ENCODE data around the gene FBXW12.
A peak's percentile ranks its signal among the peaks of the same experiment; 100 is the strongest.

The FBXW12 gene

DNA sequence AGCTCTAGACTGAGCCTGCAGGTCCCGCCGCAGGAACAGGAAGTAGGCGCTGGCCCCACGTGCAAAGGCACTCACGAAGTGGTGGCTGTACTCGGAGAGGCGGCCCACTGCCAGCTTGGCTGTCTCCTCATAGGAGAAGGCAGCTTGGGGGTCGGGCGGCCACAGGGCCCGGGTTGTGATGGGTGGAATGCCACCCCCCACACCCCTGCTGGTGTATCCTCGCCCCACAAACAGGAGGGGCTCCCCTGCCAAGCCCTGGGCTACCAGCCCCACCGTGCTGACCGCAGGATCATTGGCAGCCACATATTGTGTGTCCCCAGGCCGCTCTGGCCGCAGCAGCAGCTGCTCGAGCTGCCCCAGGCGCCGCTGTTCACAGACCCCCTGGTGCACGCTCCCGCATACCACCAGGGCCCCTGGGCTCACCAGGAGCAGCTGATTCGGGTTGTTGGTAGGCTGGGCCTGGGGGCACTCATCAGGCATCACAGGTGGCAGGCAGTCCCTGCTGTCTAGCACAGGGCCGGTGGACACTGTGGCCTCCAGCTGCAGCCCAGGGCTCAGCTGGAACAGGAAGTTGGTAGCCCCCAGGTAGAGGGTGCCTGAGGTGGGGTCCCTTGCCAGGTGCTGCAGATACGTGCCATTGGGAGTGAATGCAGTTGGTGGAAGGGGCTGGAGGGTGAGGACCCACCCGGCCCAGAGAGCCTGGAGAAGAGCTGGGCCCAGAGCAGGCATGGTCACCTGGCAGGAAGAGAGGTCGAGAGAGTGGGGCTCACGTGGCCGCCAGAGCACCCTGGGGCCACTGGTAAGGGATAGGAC is 52.1 kb downstream of the FBXW12 start:
- DNase-seq: no peak

GRCh38 chr3:48425281-48425812 is 53.3 kb downstream of the FBXW12 start:
- no peak for DNase-seq

DNA sequence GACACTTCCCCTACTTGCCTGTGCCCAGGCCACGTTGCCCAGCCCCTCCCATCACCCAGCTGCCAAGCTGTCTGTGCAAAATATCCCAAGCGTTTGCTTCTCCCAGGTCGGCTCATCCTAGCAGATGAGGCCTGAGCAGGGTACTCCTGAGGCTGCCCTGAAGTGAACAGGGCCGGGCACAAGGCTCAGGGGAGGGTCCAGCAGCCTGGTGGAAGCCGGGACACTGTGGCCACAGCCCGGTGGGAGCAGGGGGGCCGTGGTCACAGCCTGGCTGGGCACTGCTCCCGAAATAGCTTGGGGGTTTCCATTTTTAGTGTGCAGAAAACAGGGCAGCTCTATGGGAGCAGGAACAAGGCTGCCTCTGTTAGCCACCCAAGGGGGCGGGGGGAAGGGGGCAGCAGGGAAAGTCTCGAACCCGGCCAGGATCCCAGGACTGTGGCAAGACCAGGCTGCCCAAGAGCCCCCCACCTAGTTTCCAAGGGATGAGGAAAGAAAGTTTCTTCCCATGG is 54.4 kb downstream of the FBXW12 start:
- no peak for DNase-seq

DNA sequence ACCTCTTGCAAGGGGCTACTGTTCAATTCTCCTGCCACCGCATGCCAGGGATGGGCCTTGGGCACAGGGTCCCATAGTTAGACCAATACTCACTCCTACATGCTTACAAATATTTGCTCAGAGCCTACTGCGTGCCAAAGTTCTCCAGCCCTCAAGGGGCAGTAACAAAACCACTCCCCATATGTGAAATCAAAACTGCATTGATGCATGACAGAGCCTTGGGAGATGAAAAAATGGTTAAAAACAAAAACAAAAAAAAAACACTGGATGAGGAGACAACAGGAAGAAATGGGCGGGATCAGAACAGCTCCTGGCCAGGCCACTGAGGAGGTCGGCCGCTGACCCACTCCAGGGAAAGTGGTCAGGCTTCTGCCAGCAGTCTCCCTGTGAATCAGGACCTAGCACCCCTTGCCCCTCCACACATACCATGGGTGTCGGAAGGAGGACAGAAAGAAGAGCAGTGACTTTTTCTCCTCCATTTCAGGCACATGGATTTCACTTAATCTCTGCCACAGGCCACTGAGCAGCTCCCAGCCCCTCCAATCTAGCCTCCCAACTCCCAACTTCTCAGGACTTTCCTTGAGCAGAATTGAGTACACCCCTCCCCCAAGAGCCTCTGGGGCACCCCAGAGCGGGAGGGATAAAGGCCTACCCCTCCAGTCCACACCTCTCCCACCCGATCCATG is 55.1 kb downstream of the FBXW12 start:
- DNase-seq: no peak

- no peak for DNase-seq
These were observed 55.6 kb downstream of the FBXW12 start for GRCh38 chr3:48427630-48427962.

GRCh38 chr3:48428088-48428571 is 56.1 kb downstream of the FBXW12 start:
- DNase-seq: no peak

DNA sequence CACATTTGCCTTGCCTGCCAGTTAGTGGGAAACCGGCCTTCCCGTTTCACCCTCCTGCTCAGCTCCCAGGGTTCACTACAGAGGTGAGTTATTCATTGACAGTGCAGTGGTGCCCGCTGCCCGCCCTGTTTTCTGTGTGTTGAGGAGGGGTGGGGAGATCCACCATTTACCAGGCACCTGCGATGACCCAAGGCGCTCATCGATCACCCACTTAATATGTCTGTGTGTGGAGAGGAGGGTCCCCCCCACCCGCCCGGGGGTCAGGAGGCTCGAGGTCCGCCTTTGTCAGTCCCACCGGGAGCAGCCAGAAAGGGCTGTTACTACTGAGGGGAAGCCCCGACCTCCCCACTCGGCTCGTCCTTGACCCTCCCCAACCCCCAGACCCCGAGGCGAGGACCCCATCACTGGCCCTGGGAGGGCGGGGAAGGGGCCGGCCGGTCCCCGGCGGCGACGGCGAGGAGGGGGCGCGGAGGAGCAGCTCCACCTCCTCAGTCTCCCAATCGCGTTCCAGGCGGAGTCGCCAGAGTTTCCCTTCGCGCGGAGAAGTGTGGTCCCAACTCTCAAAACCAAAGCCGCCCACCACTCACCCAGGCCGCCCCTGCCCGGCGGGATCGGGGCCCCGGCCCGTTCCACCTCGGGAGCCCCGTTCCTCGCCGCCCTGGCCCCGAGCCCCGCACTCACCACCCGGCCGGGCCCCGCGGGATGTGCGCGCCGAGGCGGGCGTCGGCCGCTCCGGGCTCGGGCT is 56.7 kb downstream of the FBXW12 start:
- DNase-seq: peak; percentile 25

- DNase-seq: peak; percentile 40
These were observed 57.4 kb downstream of the FBXW12 start for GRCh38 chr3:48429317-48429959.

DNA sequence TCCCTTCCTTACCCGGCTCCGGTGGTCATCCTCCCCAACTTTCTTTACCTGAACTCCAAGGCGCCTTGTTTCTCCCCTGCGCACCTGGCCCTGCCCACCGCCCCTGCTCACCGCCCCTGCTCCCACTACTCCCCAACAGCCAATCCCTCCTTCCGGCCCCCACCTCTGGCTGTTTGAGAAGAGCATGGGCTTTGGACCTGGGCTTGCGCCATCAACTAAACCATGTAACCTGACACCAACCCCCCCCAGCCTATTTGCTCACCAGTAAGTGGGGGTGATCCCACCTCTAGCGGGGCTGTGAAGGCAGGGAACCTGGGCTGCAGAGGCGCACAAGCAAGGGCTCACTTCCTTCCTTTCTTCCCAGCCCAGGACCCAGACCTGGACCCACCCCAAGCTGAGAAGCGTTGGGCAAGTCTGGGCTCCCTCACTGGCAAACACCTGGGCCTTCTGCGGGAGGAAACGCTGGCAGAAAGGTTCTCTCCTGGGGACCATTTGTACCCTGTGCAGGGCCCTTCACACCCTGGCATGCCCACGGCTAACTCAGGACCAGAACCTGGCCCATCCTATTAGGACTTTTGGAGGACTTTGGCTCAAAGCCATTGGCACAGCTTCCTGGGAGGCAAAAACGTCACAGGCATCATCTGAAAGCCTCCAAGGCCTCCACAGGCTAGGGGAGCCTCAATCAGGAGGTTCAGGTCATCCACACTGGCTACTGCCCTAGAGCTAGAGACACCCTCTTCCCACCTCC is 58.1 kb downstream of the FBXW12 start, which contains the start of gene PLXNB1:
Gene PLXNB1, minus strand, starts transcription at position 127 of the 748 bp plus-strand sequence. CDS start 5,475 bp downstream, outside the sequence.
- peak; percentile 53 for DNase-seq

- no peak for DNase-seq
These were observed 58.7 kb downstream of the FBXW12 start for GRCh38 chr3:48430708-48431101.

GRCh38 chr3:48431224-48432029 is 59.4 kb downstream of the FBXW12 start:
- no peak for DNase-seq

- DNase-seq: no peak
These were observed 60.7 kb downstream of the FBXW12 start for GRCh38 chr3:48432411-48433371.

DNA sequence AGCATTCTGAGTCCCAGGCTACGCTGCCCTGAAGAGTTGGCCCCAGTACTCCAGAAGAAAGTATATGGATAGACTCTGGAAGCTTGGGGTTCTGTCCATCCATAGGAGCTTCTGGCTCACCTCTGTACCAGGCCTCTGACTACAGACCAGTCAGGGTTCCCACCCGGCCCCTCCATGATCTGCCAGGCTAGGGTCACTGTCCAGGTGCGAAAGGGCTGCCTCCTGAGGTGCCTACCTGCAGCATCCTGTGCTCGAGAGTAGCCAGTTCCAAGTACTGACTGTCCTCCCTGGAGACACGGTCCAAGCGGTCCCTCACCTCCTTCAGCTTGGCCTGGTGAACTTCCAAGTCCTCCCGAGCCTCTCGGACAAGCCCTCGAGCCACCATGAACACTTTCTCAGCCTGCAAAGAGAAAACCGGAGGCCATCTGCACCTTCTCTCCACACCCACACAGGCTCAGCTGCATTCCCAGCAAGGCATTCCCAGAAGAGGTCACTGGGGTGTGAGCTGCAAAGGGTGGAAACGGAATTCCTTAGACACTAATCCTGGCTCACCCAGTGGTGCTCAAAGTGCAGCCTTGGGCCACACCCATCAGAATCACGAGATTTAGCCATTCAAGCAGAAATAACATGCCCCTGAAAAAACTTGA is 61.6 kb downstream of the FBXW12 start:
- peak; percentile 42 for DNase-seq

DNA sequence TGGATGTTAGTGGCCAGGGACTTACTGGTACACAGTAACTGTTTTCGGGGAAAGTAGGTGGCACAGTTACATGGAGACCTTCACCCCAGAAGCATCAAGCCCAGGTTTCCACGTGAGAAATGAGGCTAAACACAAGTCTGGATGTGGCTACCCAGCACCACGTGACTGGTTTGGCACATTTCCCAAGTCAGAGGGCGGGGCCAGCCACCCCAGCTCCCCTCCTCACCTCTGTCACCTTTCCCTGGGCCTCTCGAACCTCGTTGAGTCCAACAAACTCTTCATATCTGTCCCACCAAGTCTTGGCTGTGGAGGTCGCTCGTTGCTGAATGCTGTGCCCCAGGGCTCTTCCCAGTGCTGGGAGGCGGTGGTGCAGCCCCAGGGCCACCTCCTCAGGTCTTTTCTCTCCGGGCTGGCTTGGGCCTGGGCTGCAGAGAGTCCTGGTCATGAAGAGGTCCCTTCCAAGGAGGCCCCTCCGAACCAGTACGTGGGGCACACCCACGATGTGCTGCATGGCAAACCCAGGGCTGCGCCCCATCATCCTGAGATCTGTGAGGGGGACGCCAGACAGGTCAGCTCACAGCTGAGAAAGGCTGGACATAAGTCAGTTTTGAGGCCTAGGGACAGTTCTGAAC is 62.7 kb downstream of the FBXW12 start:
- no peak for DNase-seq

DNA sequence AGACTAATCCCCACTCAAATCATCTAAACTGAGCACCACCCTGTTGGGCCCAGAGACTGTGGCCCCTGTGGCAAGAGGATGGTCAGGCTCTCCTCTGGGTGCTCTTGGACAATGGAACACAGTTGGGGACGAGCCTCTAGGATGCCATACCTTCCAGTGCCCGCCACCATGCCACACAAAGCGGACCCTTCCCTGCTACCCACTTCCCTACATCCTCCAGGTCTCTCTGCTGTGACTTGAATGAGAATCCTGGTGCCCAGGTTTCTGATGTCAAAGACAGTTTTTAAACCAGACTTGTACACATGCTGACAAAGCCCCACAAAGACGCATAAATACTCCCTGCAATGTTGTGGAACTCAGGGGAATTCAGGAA is 63.2 kb downstream of the FBXW12 start:
- no peak for DNase-seq

GRCh38 chr3:48435774-48436476 is 63.9 kb downstream of the FBXW12 start:
- peak; percentile 79 for DNase-seq

DNA sequence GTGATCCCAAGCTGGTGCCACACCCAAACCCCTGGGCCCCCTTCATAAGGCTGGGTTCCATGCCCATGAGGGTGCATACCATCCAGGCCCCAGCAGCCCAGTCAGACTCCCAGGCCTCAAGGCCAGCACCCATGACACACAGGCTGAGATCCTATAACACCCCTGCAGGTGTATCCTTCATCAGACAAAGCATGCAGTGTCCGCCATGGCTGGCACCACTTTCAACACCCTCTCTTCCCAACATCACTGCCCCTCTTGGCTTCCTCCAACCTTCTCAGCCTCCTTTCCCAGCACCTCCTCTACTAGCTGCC is 64.4 kb downstream of the FBXW12 start:
- DNase-seq: no peak

DNA sequence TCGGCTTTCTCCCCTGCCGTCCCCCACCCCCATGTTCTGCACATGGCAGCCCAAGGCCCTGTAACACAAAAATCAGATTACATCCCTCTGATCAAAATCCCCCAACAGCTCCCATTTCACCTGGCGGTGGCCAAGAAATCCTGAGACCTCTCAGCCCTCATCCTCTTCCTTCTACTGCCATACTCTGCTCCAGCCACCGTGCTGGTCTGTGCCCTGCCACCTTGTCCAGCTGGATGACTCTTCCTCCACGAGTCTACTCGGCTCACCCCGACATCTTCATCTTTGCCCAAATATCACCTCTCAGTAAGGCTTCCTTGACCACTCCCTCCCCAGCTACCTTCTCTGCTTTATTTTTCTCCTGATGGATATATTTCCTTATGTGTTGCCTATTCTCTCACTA is 64.8 kb downstream of the FBXW12 start:
- DNase-seq: no peak
